HepG2 (cell line): ENCODE results near the gene LLGL2. TPM values are rescaled to one million over a fixed set of nuclear protein-coding genes. Genes with fewer than 3 reads are reported as not detected.

Source experiments
- CENPBD1 ChIP-seq: sonication (generic); formaldehyde crosslinking; IDR thresholded peaks from 2 replicates; pipeline ENCODE4 v1.8.0; 2022; ENCODE audit warnings: missing genetic modification reagents, low read depth, mild to moderate bottlenecking, borderline replicate concordance
- CENPT ChIP-seq: sonication (generic); formaldehyde crosslinking; IDR thresholded peaks from 2 replicates; pipeline ENCODE4 v1.8.0; 2022; ENCODE audit warnings: low read depth, mild to moderate bottlenecking, moderate library complexity, missing genetic modification reagents
- E2F1 ChIP-seq: sonication (generic); formaldehyde crosslinking; IDR thresholded peaks from 2 replicates; pipeline ENCODE4 v1.5.0; 2020; ENCODE audit warnings: missing genetic modification reagents
- PITX1 ChIP-seq: sonication (generic); formaldehyde crosslinking; IDR thresholded peaks from 2 replicates; pipeline ENCODE4 v1.5.1; 2020; ENCODE audit warnings: mild to moderate bottlenecking, missing genetic modification reagents
- RCOR2 ChIP-seq: IDR thresholded peaks from 2 replicates; pipeline ENCODE4 v1.6.1; 2016; ENCODE audit warnings: missing biosample characterization, missing genetic modification reagents
- ZBTB4 ChIP-seq: sonication (generic); formaldehyde crosslinking; IDR thresholded peaks from 2 replicates; pipeline ENCODE4 v1.4.0; 2020; ENCODE audit warnings: missing genetic modification reagents, mild to moderate bottlenecking, borderline replicate concordance
- ZBTB40 ChIP-seq, 2 experiments: fragments of 450-650 bp in 1 of 2; sonication (generic) in 1 of 2; formaldehyde crosslinking in 1 of 2; IDR thresholded peaks; 2 replicates each; pipeline versions ENCODE4 v1.6.1 to v1.8.0; 2016 to 2022; ENCODE audit warnings: antibody characterized with exemption in 1 of 2, mild to moderate bottlenecking in 1 of 2, missing genetic modification reagents in 1 of 2
- ZMAT3 ChIP-seq: sonication (generic); formaldehyde crosslinking; conservative IDR thresholded peaks from 2 replicates; pipeline ENCODE4 v1.7.0; 2021; ENCODE audit warnings: missing genetic modification reagents
- ZNF263 ChIP-seq: sonication (generic); formaldehyde crosslinking; IDR thresholded peaks from 2 replicates; pipeline ENCODE4 v1.4.0; 2020; ENCODE audit warnings: missing genetic modification reagents
- ZNF343 ChIP-seq: sonication (generic); formaldehyde crosslinking; IDR thresholded peaks from 2 replicates; pipeline ENCODE4 v1.4.0; 2020; ENCODE audit warnings: mild to moderate bottlenecking, missing genetic modification reagents
- polyA plus RNA-seq, 8 experiments: library from polyadenylated mRNA; depleted of rRNA in 3 of 8; stranded (reverse) in 7 of 8; unstranded in 1 of 8; fragments of >200 nt; fragmentation: Illumina TruSeq in 4 of 8; extraction: Trizol in 4 of 8; gene quantifications; 2 replicates each; pipeline versions ENCODE4 v1.2.1 to v1.2.3, GENCODE V29; 2011 to 2016; ENCODE audit warnings: low read depth in 4 of 8, missing spikeins in 1 of 8, mixed read lengths in 1 of 8; ENCODE audit not compliant: insufficient read depth in 1 of 8
- total RNA-seq, 5 experiments: library from RNA; depleted of rRNA; stranded (reverse); fragments of >200 nt; fragmentation: Illumina TruSeq; extraction: Trizol; gene quantifications; 2 replicates each; pipeline ENCODE4 v1.2.3, GENCODE V29; 2016; ENCODE audit warnings: low read depth in 1 of 5
- TF ChIP-seq, protein P1 (sequence below): sonication (generic); formaldehyde crosslinking; IDR thresholded peaks from 2 replicates; pipeline ENCODE4 v1.8.1; 2022; ENCODE audit warnings: mild to moderate bottlenecking, missing genetic modification reagents

LLGL2 gene
- total and polyA plus RNA-seq, 2 of the 13 experiments (the other 11 are each of a cell fraction or from before 2014, with no cell fraction given), result 83.0 to 86.7 TPM

- TF ChIP-seq ZBTB40 (IDR thresholded peaks at IDR 0.05), result no peak
- peak; percentile 47; the same call in 1 of the 2 replicates for TF ChIP-seq ZBTB40 (CRISPR knock-in tag; IDR thresholded peaks at IDR 0.05)
- 0 out of 2 replicates have a peak, but pooled peaks have one; percentile 5 for TF ChIP-seq ZBTB4
- TF ChIP-seq CENPBD1 (CRISPR knock-in tag), result no peak; the same call in 1 of the 2 replicates
- no peak for TF ChIP-seq ZMAT3 (CRISPR knock-in tag)
- TF ChIP-seq ZNF263, result no peak
- TF ChIP-seq ZNF343 (CRISPR knock-in tag), result 0 out of 2 replicates have a peak, but pooled peaks have one; percentile 20
- peak; percentile 86 for TF ChIP-seq PITX1
- TF ChIP-seq CENPT (CRISPR knock-in tag), result no peak
- TF ChIP-seq E2F1 (CRISPR knock-in tag), result no peak; the same call in 1 of the 2 replicates
- no peak for TF ChIP-seq RCOR2 (CRISPR knock-in tag)
- TF ChIP-seq, protein P1, sequence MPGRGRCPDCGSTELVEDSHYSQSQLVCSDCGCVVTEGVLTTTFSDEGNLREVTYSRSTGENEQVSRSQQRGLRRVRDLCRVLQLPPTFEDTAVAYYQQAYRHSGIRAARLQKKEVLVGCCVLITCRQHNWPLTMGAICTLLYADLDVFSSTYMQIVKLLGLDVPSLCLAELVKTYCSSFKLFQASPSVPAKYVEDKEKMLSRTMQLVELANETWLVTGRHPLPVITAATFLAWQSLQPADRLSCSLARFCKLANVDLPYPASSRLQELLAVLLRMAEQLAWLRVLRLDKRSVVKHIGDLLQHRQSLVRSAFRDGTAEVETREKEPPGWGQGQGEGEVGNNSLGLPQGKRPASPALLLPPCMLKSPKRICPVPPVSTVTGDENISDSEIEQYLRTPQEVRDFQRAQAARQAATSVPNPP (CRISPR knock-in tag), result no peak
Observed at GRCh38 chr17:75525806-75526554, 483 bp downstream of the LLGL2 start (continued).
